SK-N-SH (cell line): ENCODE measurements around the gene RNF187.

ENCODE experiments used
- CHD2 ChIP-seq: fragments of 150-350 bp; IDR thresholded peaks from 2 replicates; pipeline ENCODE4 v1.6.1; 2018; ENCODE audit warnings: low read length; ENCODE audit not compliant: partially characterized antibody
- CTCF ChIP-seq: fragments of 200-600 bp; sonication (generic); IDR thresholded peaks from 2 replicates; pipeline ENCODE4 v1.6.1; 2017; ENCODE audit warnings: antibody characterized with exemption, mild to moderate bottlenecking, moderate library complexity
- FOXM1 ChIP-seq: IDR thresholded peaks from 2 replicates; pipeline ENCODE4 v1.4.0; 2012; ENCODE audit warnings: low read depth, mild to moderate bottlenecking
- NFIC ChIP-seq: IDR thresholded peaks from 2 replicates; pipeline ENCODE4 v1.4.0; 2012; ENCODE audit warnings: borderline replicate concordance
- POLR2AphosphoS5 ChIP-seq: IDR thresholded peaks from 2 replicates; pipeline ENCODE4 v1.6.1; 2012; ENCODE audit warnings: low read depth, low read length
- RAD21 ChIP-seq: IDR thresholded peaks from 2 replicates; pipeline ENCODE4 v1.6.1; 2012; ENCODE audit warnings: mild to moderate bottlenecking, low read length

- no peak for TF ChIP-seq RAD21
- no peak for TF ChIP-seq CTCF
- TF ChIP-seq NFIC: no peak
- TF ChIP-seq FOXM1: no peak
- no peak for TF ChIP-seq CHD2
- no peak for TF ChIP-seq POLR2AphosphoS5
Observed at GRCh38 chr1:228456252-228457016, 30.7 kb upstream of the RNF187 start.
